GM15510 (cell line): ENCODE results near the gene F2R.

ENCODE experiments used
- POLR2A ChIP-seq: IDR thresholded peaks from 3 replicates; pipeline ENCODE4 v1.6.1; 2011; ENCODE audit warnings: borderline replicate concordance; ENCODE audit not compliant: insufficient read length; ENCODE audit errors: extremely low read depth

The F2R gene

GRCh38 chr5:76701298-76701697 is 14.6 kb upstream of the F2R start:
- TF ChIP-seq POLR2A: no peak

GRCh38 chr5:76703707-76704106 is 12.2 kb upstream of the F2R start:
- TF ChIP-seq POLR2A: no peak

- TF ChIP-seq POLR2A: no peak
Observed at GRCh38 chr5:76704131-76704663, 11.7 kb upstream of the F2R start.

GRCh38 chr5:76705574-76705973 is 10.4 kb upstream of the F2R start:
- no peak for TF ChIP-seq POLR2A

GRCh38 chr5:76709762-76710161 is 6.2 kb upstream of the F2R start:
- TF ChIP-seq POLR2A: no peak

- no peak for TF ChIP-seq POLR2A
Observed at GRCh38 chr5:76710991-76711390, 4.9 kb upstream of the F2R start.

- no peak for TF ChIP-seq POLR2A
Observed at GRCh38 chr5:76714751-76715485, 1.0 kb upstream of the F2R start.

GRCh38 chr5:76715486-76715735 is 515 bp upstream of the F2R start:
- no peak for TF ChIP-seq POLR2A

GRCh38 chr5:76716456-76717157 is 681 bp downstream of the F2R start:
- TF ChIP-seq POLR2A: no peak

GRCh38 chr5:76717222-76718083 is 1.5 kb downstream of the F2R start:
- TF ChIP-seq POLR2A: no peak

GRCh38 chr5:76718381-76718832 is 2.5 kb downstream of the F2R start:
- TF ChIP-seq POLR2A: no peak

- TF ChIP-seq POLR2A: no peak
Observed at GRCh38 chr5:76718880-76719279, 3.0 kb downstream of the F2R start.

- no peak for TF ChIP-seq POLR2A
Observed at GRCh38 chr5:76720988-76721569, 5.2 kb downstream of the F2R start.

GRCh38 chr5:76723266-76723665 is 7.3 kb downstream of the F2R start:
- TF ChIP-seq POLR2A: no peak

- no peak for TF ChIP-seq POLR2A
Observed at GRCh38 chr5:76723906-76724305, 8.0 kb downstream of the F2R start.
